Gastroesophageal sphincter (tissue), 3 donors: ENCODE data around the gene SATB1.

ENCODE experiments used
- CTCF ChIP-seq, 4 experiments: fragments of 200-600 bp in 2 of 4; fragments of 450-650 bp in 2 of 4; sonication (generic) in 1 of 4; IDR thresholded peaks; one replicate each; pipeline ENCODE4 v1.5.1; 2017 to 2019; ENCODE audit warnings: antibody characterized with exemption in 4 of 4, mild to moderate bottlenecking in 2 of 4, moderate library complexity in 2 of 4
- EP300 ChIP-seq: sonication (generic); formaldehyde crosslinking; IDR thresholded peaks from one replicate; pipeline ENCODE4 v1.6.1; 2017; ENCODE audit warnings: antibody characterized with exemption, mild to moderate bottlenecking
- POLR2A ChIP-seq, 2 donors: fragments of 450-650 bp; IDR thresholded peaks; one replicate each; pipeline ENCODE4 v1.6.1; 2017; ENCODE audit warnings: antibody characterized with exemption in 2 of 2, mild to moderate bottlenecking in 2 of 2, moderate library complexity in 1 of 2
- POLR2AphosphoS5 ChIP-seq: sonication (generic); formaldehyde crosslinking; IDR thresholded peaks from one replicate; pipeline ENCODE4 v1.6.1; 2017; ENCODE audit warnings: antibody characterized with exemption

- TF ChIP-seq POLR2AphosphoS5, result no peak
- no peak for TF ChIP-seq CTCF (IDR thresholded peaks at IDR 0.05)
- no peak for TF ChIP-seq POLR2A (IDR thresholded peaks at IDR 0.05)
- TF ChIP-seq EP300, result no peak
These were observed 49.1 kb upstream of the SATB1 start for GRCh38 chr3:18474202-18474601.
